Osteocyte (in vitro differentiated cells): ENCODE data around the gene ABCC2. TPM values are rescaled to one million over a fixed set of nuclear protein-coding genes. Genes with fewer than 3 reads are reported as not detected.
A peak's percentile ranks its signal among the peaks of the same experiment; 100 is the strongest.
"Not testable (repeated sequence)": the region's sequence is repeated elsewhere in the genome, so short reads cannot be mapped to it uniquely, and the experiment has no call there.

Source experiments
- DNase-seq: peaks from one replicate; pipeline ENCODE4 v3.0.0; 2021; ENCODE audit warnings: mixed read lengths; ENCODE audit not compliant: unreplicated experiment; ENCODE audit errors: extremely low spot score
- H3K27ac Mint-ChIP-seq: one replicate; pipeline ENCODE4 v1.8.0; 2021; ENCODE audit warnings: mild to moderate bottlenecking, mixed read lengths; ENCODE audit not compliant: unreplicated experiment
- H3K27me3 Mint-ChIP-seq: one replicate; pipeline ENCODE4 v1.8.0; 2021; ENCODE audit warnings: mixed read lengths; ENCODE audit not compliant: unreplicated experiment
- H3K36me3 Mint-ChIP-seq: one replicate; pipeline ENCODE4 v1.8.0; 2021; ENCODE audit warnings: mixed read lengths; ENCODE audit not compliant: unreplicated experiment
- H3K4me1 Mint-ChIP-seq: one replicate; pipeline ENCODE4 v1.8.0; 2021; ENCODE audit warnings: mixed read lengths; ENCODE audit not compliant: unreplicated experiment
- H3K4me3 Mint-ChIP-seq: one replicate; pipeline ENCODE4 v1.8.0; 2021; ENCODE audit warnings: mild to moderate bottlenecking, moderate library complexity, mixed read lengths; ENCODE audit not compliant: unreplicated experiment
- H3K9me3 Mint-ChIP-seq: one replicate; pipeline ENCODE4 v1.8.0; 2021; ENCODE audit warnings: mixed read lengths; ENCODE audit not compliant: unreplicated experiment
- CTCF ChIP-seq: fragments of 200-600 bp; sonication (generic); IDR thresholded peaks from 2 replicates; pipeline ENCODE4 v1.5.0; 2021; ENCODE audit warnings: antibody characterized with exemption, mild to moderate bottlenecking, moderate library complexity
- long read RNA-seq: library from polyadenylated mRNA; unstranded; transcript quantifications from one replicate; pipeline ENCODE4 v2.0.0, GENCODE V29; 2021
- total RNA-seq: library from RNA; stranded (reverse); gene quantifications from 2 replicates; pipeline ENCODE4 v1.2.1, GENCODE V29; 2021

Gene ABCC2
- total RNA-seq, result 0.24 and 0.39 TPM in 2 replicates
- long read RNA-seq, partial matches to known transcripts, result 0 of 1 reads
- long read RNA-seq, other reads (novel, unspliced or antisense), result 1 of 1 reads

DNA sequence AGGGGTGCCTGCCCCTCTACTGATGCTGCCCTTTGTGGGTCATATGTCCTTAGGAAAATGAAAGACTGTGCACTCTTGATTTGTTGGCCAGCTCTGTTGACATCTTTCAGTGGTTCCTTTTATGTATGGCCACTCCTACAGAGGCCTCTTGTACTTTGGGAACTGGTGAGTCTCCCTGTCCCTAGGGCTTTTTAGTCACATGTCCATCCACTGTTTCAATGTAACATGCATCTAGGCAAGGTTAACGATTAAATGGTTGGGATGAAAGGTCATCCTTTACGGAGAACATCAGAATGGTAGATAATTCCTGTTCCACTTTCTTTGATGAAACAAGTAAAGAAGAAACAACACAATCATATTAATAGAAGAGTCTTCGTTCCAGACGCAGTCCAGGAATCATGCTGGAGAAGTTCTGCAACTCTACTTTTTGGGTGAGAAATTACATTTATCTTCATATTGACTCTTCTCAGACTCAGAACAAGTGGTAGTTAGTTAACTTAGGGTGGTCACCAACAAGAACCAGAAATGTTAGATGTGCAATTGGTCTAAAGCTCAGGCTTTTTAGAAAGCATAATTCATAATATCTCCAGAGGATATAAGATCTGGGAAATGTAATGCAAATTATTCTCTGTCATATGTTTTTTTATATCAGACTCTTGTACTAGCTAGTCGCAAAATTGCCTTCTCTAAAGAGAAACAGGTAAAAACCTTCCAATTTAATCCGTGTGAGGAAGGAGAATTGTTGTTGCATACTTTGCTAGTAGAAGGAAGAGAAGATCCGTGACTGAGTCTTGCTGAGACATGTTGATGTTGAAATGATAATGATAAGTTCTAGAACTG lies at the start of gene ABCC2:
ABCC2 (plus strand) TSS at position 194 of the 840 bp plus-strand sequence; CDS start at position 399, 205 bp downstream.
- TF ChIP-seq CTCF, result no peak
- Mint-ChIP-seq H3K36me3 (peaks cover 2% of the 10 kb centered on the region), H3K27me3 (no peaks in the 10 kb centered on the region), H3K4me3 (no peak within 1 kb of the TSS), H3K9me3 (no peaks in the 10 kb centered on the region), H3K27ac (peak within 1 kb of the TSS; percentile 68), H3K4me1 (peaks cover 76% of the 10 kb centered on the region)
- DNase-seq, result no peak

DNA sequence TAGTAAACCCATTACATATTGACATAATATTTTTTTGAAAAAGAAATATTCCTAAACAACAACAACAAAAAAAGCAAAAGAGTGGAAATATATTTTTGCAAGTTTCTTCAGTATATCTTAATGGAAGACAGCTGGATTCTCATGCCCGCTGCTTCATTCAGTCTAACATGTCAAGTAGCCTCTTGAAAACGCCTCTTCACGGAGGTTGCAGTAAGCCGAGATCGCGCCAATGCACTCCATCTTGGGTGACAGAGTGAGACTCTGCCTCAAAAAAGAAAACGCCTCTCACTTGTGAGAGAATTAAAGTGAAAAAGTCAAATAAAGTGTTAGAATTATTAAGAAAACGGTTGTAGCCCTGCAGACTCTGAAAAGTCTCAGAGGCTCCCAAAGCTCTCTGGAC lies 49.1 kb upstream of the ABCC2 start:
- DNase-seq, result no peak
- Mint-ChIP-seq H3K4me3 (peak overlapping the region; percentile 66), H3K27ac (peak overlapping the region; percentile 62), H3K4me1 (peaks cover 23% of the 10 kb centered on the region), H3K27me3 (no peaks in the 10 kb centered on the region), H3K36me3 (peaks cover 23% of the 10 kb centered on the region), H3K9me3 (no peaks in the 10 kb centered on the region)
- TF ChIP-seq CTCF, result no peak

DNA sequence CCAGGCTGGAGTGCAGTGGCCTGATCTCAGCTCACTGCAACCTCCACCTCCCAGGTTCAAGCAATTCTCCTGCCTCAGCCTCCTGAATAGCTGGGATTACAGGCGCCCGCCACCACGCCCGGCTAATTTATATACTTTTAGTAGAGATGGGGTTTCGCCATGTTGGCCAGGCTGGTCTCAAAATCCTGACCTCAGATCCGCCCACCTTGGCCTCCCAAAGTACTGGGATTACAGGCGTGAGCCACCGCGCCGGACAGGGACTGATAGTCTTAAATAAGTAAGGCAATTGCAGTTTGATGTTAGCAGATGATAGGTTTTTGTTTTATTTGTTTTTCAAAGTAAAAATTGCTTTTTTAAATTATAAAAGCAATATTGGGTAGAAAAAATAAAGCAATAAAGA lies 48.3 kb upstream of the ABCC2 start:
- not testable (repeated sequence) for DNase-seq, H3K27me3 Mint-ChIP-seq, H3K4me3 Mint-ChIP-seq, H3K9me3 Mint-ChIP-seq, H3K27ac Mint-ChIP-seq
- Mint-ChIP-seq H3K4me1 (peaks cover 23% of the 10 kb centered on the region), H3K36me3 (peaks cover 21% of the 10 kb centered on the region)

GRCh38 chr10:99740260-99740659 lies 42.2 kb upstream of the ABCC2 start:
- peaks cover 66% of the 10 kb centered on the region for H3K36me3 Mint-ChIP-seq
- no peak for DNase-seq
- no peak for TF ChIP-seq CTCF
- H3K27ac Mint-ChIP-seq, result no peak overlapping the region
- peaks cover 21% of the 10 kb centered on the region for H3K9me3 Mint-ChIP-seq
- H3K4me3 Mint-ChIP-seq, result no peak overlapping the region
- H3K27me3 Mint-ChIP-seq, result no peaks in the 10 kb centered on the region
- peaks cover 20% of the 10 kb centered on the region for H3K4me1 Mint-ChIP-seq

- Mint-ChIP-seq H3K4me1 (peaks cover 20% of the 10 kb centered on the region), H3K4me3 (no peak overlapping the region), H3K9me3 (peaks cover 21% of the 10 kb centered on the region), H3K27me3 (no peaks in the 10 kb centered on the region), H3K36me3 (peaks cover 67% of the 10 kb centered on the region), H3K27ac (no peak overlapping the region)
- no peak for TF ChIP-seq CTCF
- no peak for DNase-seq
Observed at GRCh38 chr10:99740933-99741559, 41.4 kb upstream of the ABCC2 start.
